ENCODE results near the gene MDN1. TPM values are rescaled to one million over a fixed set of nuclear protein-coding genes. Genes with fewer than 3 reads are reported as not detected.
A peak's percentile ranks its signal among the peaks of the same experiment; 100 is the strongest.

The MDN1 gene
- total and polyA plus RNA-seq, 2 of the 8 experiments (the other 6 are each of a cell fraction or from before 2014, with no cell fraction given) = 53.5 to 179 TPM

GRCh38 chr6:89680551-89680950, 139.0 kb downstream of the MDN1 start:
- Histone ChIP-seq H3K9ac (replicated peaks in 1 of 4; ENCODE audit: extremely low read depth in 1 of 4, low read depth in 3 of 4, low read length in 3 of 4) (no peak overlapping the region; a peak in 1 of 7 replicates), H3K56ac (replicated peaks; ENCODE audit: insufficient read length, low read depth, low read length) (no peak overlapping the region), H3K14ac (ENCODE audit: insufficient read length) (no peak overlapping the region), H3K79me1 (ENCODE audit: low read depth, low read length) (no peaks in the 10 kb centered on the region; the same call in 1 of the 2 replicates), H3K4me1 (replicated peaks in 1 of 4; ENCODE audit: control insufficient read depth in 3 of 4, insufficient read depth in 4 of 4, low read length in 3 of 4) (peaks cover 12 to 26% (median 20%) of the 10 kb centered on the region in 4 experiments; a peak in 6 of 7 replicates), H4K8ac (ENCODE audit: extremely low read depth, insufficient read depth, low read length) (no peak overlapping the region; the same call in 1 of the 2 replicates), H2AFZ (ENCODE audit: low read length) (no peak overlapping the region), H3K18ac (ENCODE audit: extremely low read depth, low read length) (no peak overlapping the region), H3K79me2 (ENCODE audit: control insufficient read depth in 1 of 2, insufficient read depth in 2 of 2, low read length in 2 of 2) (0 out of 4 replicates have a peak, but pooled peaks cover 0 to 4% of the 10 kb centered on the region in 2 experiments), H3K27ac (ENCODE audit: low read depth, low read length) (0 out of 2 replicates have a peak overlapping the region, but pooled peaks have one; percentile 26), H3K23ac (ENCODE audit: insufficient read length) (no peak overlapping the region), H2BK20ac (ENCODE audit: low read length) (peak overlapping the region; percentile 72; the same call in 1 of the 2 replicates), H3K23me2 (ENCODE audit: low read depth, low read length) (no peaks in the 10 kb centered on the region), H2AK5ac (ENCODE audit: low read depth, low read length) (no peak overlapping the region), H3K36me3 (ENCODE audit: control insufficient read depth in 2 of 4, insufficient read depth in 4 of 4, low read length in 3 of 4) (peaks cover 45 to 93% (median 74%) of the 10 kb centered on the region in 4 experiments), H2BK12ac (ENCODE audit: low read depth, low read length) (peak overlapping the region; percentile 20; the same call in 1 of the 2 replicates), H3K4me2 (ENCODE audit: insufficient read depth in 1 of 2, low read depth in 2 of 2, low read length in 2 of 2) (no peak overlapping the region), H3K4me3 (ENCODE audit: extremely low read depth in 1 of 4, insufficient read depth in 2 of 4, low read depth in 3 of 4, low read length in 4 of 4) (no peak overlapping the region), H2BK120ac (replicated peaks; ENCODE audit: low read depth, low read length) (no peak overlapping the region), H4K5ac (ENCODE audit: insufficient read length, low read depth, low read length) (no peak overlapping the region), H2BK5ac (ENCODE audit: low read depth, low read length) (peak overlapping the region; percentile 83; the same call in 1 of the 2 replicates), H3K9me3 (ENCODE audit: insufficient read depth in 2 of 2, low read depth in 1 of 2, low read length in 1 of 2) (no peaks in the 10 kb centered on the region), H3K4ac (replicated peaks; ENCODE audit: insufficient read length, low read depth, low read length) (no peak overlapping the region), H4K20me1 (replicated peaks in 1 of 2; ENCODE audit: control insufficient read depth in 1 of 2, insufficient read depth in 2 of 2, low read length in 2 of 2) (no peaks in the 10 kb centered on the region), H4K91ac (replicated peaks; ENCODE audit: insufficient read length, low read length) (no peak overlapping the region), H2BK15ac (ENCODE audit: low read length) (no peak overlapping the region), H3K27me3 (replicated peaks in 1 of 4; ENCODE audit: control insufficient read depth in 3 of 4, extremely low read depth in 1 of 4, insufficient read depth in 3 of 4, low read length in 3 of 4) (no peaks in the 10 kb centered on the region)
- DNase-seq (ENCODE audit: low read depth in 1 of 2, low spot score in 2 of 2) (no peak), FAIRE-seq (no peak)
- WGBS, 2 experiments (ENCODE audit: extremely low coverage in 1 of 2, insufficient coverage in 1 of 2, insufficient read length in 1 of 2, insufficient replicate concordance in 2 of 2, low coverage in 1 of 2, low lambda C conversion rate in 2 of 2, missing lambda C conversion rate in 1 of 2) = 86% methylated on average over 7 of the region's 7 CpGs; no CpG with 5 or more reads in 1 of the 2 experiments
- POLR2A ChIA-PET (ENCODE audit: partially characterized antibody) = interaction anchor here (0.8 to 1.2 kb wide), 2 partner anchors 10 to 12 kb away, joined by 3 read pairs; no protein-coding TSS in a partner anchor
- CTCF ChIA-PET (ENCODE audit: partially characterized antibody) = no interaction called here
- TF ChIP-seq PHF8 (conservative IDR thresholded peaks at IDR 0.05; ENCODE audit: low read depth, low read length) (no peak), RXRA (IDR thresholded peaks at IDR 0.05; ENCODE audit: insufficient read depth, low read depth, low read length) (no peak), CBX5 (IDR thresholded peaks at IDR 0.05; ENCODE audit: low read depth, low read length) (no peak), SAP30 (IDR thresholded peaks at IDR 0.05; ENCODE audit: insufficient read depth, insufficient replicate concordance, low read length) (no peak), EP300 (IDR thresholded peaks at IDR 0.05; ENCODE audit: borderline replicate concordance in 1 of 2, low read depth in 2 of 2, low read length in 2 of 2) (no peak)
